GM23338 (cell line): ENCODE measurements around the gene CACNA2D3. TPM values are rescaled to one million over a fixed set of nuclear protein-coding genes. Genes with fewer than 3 reads are reported as not detected.

ENCODE experiments used
- ATAC-seq: fragments of 200-7000 bp; cut with Tn5 transposase; 3 replicates; pipeline ENCODE4 v1.9.1; 2020
- DNase-seq: peaks from one replicate; pipeline ENCODE4 v3.0.0-alpha.2; 2015; ENCODE audit warnings: low spot score
- H2AFZ ChIP-seq: fragments of 200-600 bp; sonication (generic); 2 replicates; pipeline ENCODE4 v1.8.0; 2016; ENCODE audit warnings: antibody characterized with exemption, mild to moderate bottlenecking, moderate library complexity
- H3F3A ChIP-seq: fragments of 200-600 bp; sonication (generic); replicated peaks from 2 replicates; pipeline ENCODE4 v1.8.0; 2017; ENCODE audit warnings: antibody characterized with exemption, mixed run types, low read depth
- H3K27ac ChIP-seq: fragments of 200-600 bp; sonication (generic); 2 replicates; pipeline ENCODE4 v1.6.1; 2016; ENCODE audit warnings: low read depth
- H3K27me3 ChIP-seq: fragments of 200-600 bp; sonication (generic); 2 replicates; pipeline ENCODE4 v1.8.0; 2016; ENCODE audit warnings: mild to moderate bottlenecking, mixed run types, moderate library complexity; ENCODE audit not compliant: insufficient read depth
- H3K36me3 ChIP-seq: fragments of 200-600 bp; sonication (generic); 2 replicates; pipeline ENCODE4 v1.8.0; 2016; ENCODE audit warnings: mild to moderate bottlenecking; ENCODE audit not compliant: insufficient read depth
- H3K4me1 ChIP-seq: fragments of 200-600 bp; sonication (generic); 2 replicates; pipeline ENCODE4 v1.8.0; 2016; ENCODE audit warnings: mild to moderate bottlenecking, moderate library complexity; ENCODE audit not compliant: insufficient read depth
- H3K4me2 ChIP-seq: fragments of 200-600 bp; sonication (generic); 2 replicates; pipeline ENCODE4 v1.7.1; 2017; ENCODE audit warnings: mixed run types
- H3K4me3 ChIP-seq: fragments of 200-600 bp; sonication (generic); 2 replicates; pipeline ENCODE4 v1.6.1; 2016; ENCODE audit warnings: mixed run types
- H3K79me2 ChIP-seq: fragments of 200-600 bp; sonication (generic); replicated peaks from 2 replicates; pipeline ENCODE4 v1.8.0; 2017; ENCODE audit warnings: mild to moderate bottlenecking; ENCODE audit not compliant: insufficient read depth
- H3K9me2 ChIP-seq: fragments of 200-600 bp; sonication (generic); 2 replicates; pipeline ENCODE4 v1.8.0; 2017; ENCODE audit not compliant: insufficient read depth
- H4K20me1 ChIP-seq: fragments of 200-600 bp; sonication (generic); replicated peaks from 2 replicates; pipeline ENCODE4 v1.8.0; 2017; ENCODE audit warnings: mild to moderate bottlenecking; ENCODE audit not compliant: insufficient read depth
- H3K27ac Mint-ChIP-seq: 2 replicates; pipeline ENCODE4 v1.8.0; 2020; ENCODE audit warnings: inconsistent platforms, mild to moderate bottlenecking, moderate library complexity, mixed read lengths
- H3K27me3 Mint-ChIP-seq: 3 replicates; pipeline ENCODE4 v1.8.0; 2022; ENCODE audit warnings: low read depth, mild to moderate bottlenecking, moderate library complexity, mixed read lengths, inconsistent platforms; ENCODE audit not compliant: insufficient read depth, poor library complexity
- H3K36me3 Mint-ChIP-seq: 3 replicates; pipeline ENCODE4 v1.8.0; 2021; ENCODE audit warnings: low read depth, mild to moderate bottlenecking, inconsistent platforms, moderate library complexity, mixed read lengths
- H3K4me1 Mint-ChIP-seq: 3 replicates; pipeline ENCODE4 v1.8.0; 2020; ENCODE audit warnings: mild to moderate bottlenecking, inconsistent platforms, mixed read lengths
- H3K4me3 Mint-ChIP-seq: 3 replicates; pipeline ENCODE4 v1.8.0; 2021; ENCODE audit warnings: moderate library complexity, mild to moderate bottlenecking, inconsistent platforms, mixed read lengths
- H3K9me3 Mint-ChIP-seq: 3 replicates; pipeline ENCODE4 v1.8.0; 2020; ENCODE audit warnings: moderate library complexity, mild to moderate bottlenecking, inconsistent platforms, mixed read lengths
- CREB1 ChIP-seq: fragments of 250-450 bp; sonication (Bioruptor Pico); IDR thresholded peaks from 2 replicates; pipeline ENCODE4 v1.5.0; 2020; ENCODE audit warnings: low read depth, mild to moderate bottlenecking, moderate library complexity
- EZH2 ChIP-seq: fragments of 200-600 bp; sonication (generic); IDR thresholded peaks from one replicate; pipeline ENCODE4 v1.8.0; 2017; ENCODE audit warnings: antibody characterized with exemption, mild to moderate bottlenecking, low read depth; ENCODE audit not compliant: unreplicated experiment
- EZH2phosphoT487 ChIP-seq: fragments of 200-600 bp; sonication (generic); IDR thresholded peaks from one replicate; pipeline ENCODE4 v1.8.1; 2018; ENCODE audit warnings: antibody characterized with exemption; ENCODE audit not compliant: unreplicated experiment
- JUNB ChIP-seq: IDR thresholded peaks from one replicate; pipeline ENCODE4 v1.6.1; 2016; ENCODE audit warnings: antibody characterized with exemption; ENCODE audit not compliant: unreplicated experiment
- NANOG ChIP-seq: IDR thresholded peaks from 2 replicates; pipeline ENCODE4 v1.6.1; 2016; ENCODE audit warnings: antibody characterized with exemption, borderline replicate concordance
- POLR2AphosphoS5 ChIP-seq: IDR thresholded peaks from 2 replicates; pipeline ENCODE4 v1.6.1; 2016; ENCODE audit warnings: antibody characterized with exemption, low read depth
- STAT1 ChIP-seq: IDR thresholded peaks from one replicate; pipeline ENCODE4 v1.6.1; 2016; ENCODE audit warnings: antibody characterized with exemption; ENCODE audit not compliant: unreplicated experiment
- ZNF114 ChIP-seq: fragments of 250-450 bp; sonication (Bioruptor Pico); IDR thresholded peaks from 2 replicates; pipeline ENCODE4 v1.5.0; 2020; ENCODE audit warnings: mild to moderate bottlenecking, moderate library complexity
- ZNF331 ChIP-seq: fragments of 250-450 bp; sonication (Bioruptor Pico); IDR thresholded peaks from 2 replicates; pipeline ENCODE4 v1.5.0; 2020; ENCODE audit warnings: low read depth, mild to moderate bottlenecking, moderate library complexity
- polyA plus RNA-seq: library from polyadenylated mRNA; unstranded; fragments of >200 nt; fragmentation: Nextera tagmentation; extraction: Ambion mirVana; gene quantifications from 2 replicates; pipeline ENCODE4 v1.2.1, GENCODE V29; 2016
- total RNA-seq: library from RNA; depleted of rRNA; stranded (reverse); fragments of >200 nt; shearing (Covaris generic); gene quantifications from 2 replicates; pipeline ENCODE4 v1.2.3, GENCODE V29; 2014
- TF ChIP-seq, protein P1 (sequence below), 2 experiments: fragments of 200-600 bp in 1 of 2; sonication (generic) in 1 of 2; conservative IDR thresholded peaks; 2 replicates each; pipeline versions ENCODE4 v1.5.1 to v1.6.1; 2016 to 2017; ENCODE audit warnings: antibody characterized with exemption in 2 of 2, low read depth in 2 of 2, mild to moderate bottlenecking in 2 of 2, moderate library complexity in 1 of 2
- TF ChIP-seq, protein P2 (sequence below): IDR thresholded peaks from 2 replicates; pipeline ENCODE4 v1.6.1; 2016; ENCODE audit warnings: antibody characterized with exemption
- TF ChIP-seq, protein P3 (sequence below): fragments of 250-450 bp; sonication (Bioruptor Pico); IDR thresholded peaks from 2 replicates; pipeline ENCODE4 v1.5.0; 2020; ENCODE audit warnings: mild to moderate bottlenecking, moderate library complexity
- TF ChIP-seq, protein P4 (sequence below): IDR thresholded peaks from one replicate; pipeline ENCODE4 v1.6.1; 2018; ENCODE audit warnings: antibody characterized with exemption; ENCODE audit not compliant: unreplicated experiment

The CACNA2D3 gene
- total and polyA plus RNA-seq, 2 experiments from 2014 or later, result 2.2 to 2.3 TPM

DNA sequence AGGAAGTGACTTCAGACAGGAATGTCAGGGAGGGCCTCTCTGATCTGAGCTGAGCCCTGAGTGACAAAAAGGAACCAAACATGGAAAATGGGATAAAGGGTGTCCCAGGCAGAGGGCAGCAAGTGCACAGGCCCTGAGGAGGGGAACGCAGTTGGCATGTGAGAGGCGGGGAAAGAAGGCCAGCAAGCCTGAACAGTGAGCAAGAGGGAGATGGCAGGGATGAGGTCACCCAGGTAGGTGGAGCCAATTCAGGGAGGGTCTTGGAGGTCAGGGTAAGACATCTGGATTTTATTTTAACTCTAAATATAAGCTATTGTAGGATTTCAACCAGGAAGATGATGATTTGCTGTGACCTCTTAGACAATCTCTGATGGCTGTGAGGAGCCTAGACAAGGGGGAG is 637.8 kb downstream of the CACNA2D3 start:
- Histone ChIP-seq H3F3A (no peaks in the 10 kb centered on the region), H3K27me3 (no peaks in the 10 kb centered on the region), H3K4me3 (no peak overlapping the region), H3K9me2 (peaks cover 27% of the 10 kb centered on the region; the same call in 1 of the 2 replicates), H3K4me2 (no peak overlapping the region), H3K4me1 (peaks cover 3% of the 10 kb centered on the region; the same call in 1 of the 2 replicates), H3K27ac (no peak overlapping the region), H3K36me3 (no peaks in the 10 kb centered on the region), H3K79me2 (no peaks in the 10 kb centered on the region), H4K20me1 (no peaks in the 10 kb centered on the region), H2AFZ (no peak overlapping the region)
- DNase-seq (no peak), ATAC-seq (no peak)
- H3K27ac Mint-ChIP-seq, result no peak overlapping the region
- peaks cover 8% of the 10 kb centered on the region for H3K4me1 Mint-ChIP-seq
- peaks cover 2% of the 10 kb centered on the region for H3K27me3 Mint-ChIP-seq
- TF ChIP-seq, protein P1, sequence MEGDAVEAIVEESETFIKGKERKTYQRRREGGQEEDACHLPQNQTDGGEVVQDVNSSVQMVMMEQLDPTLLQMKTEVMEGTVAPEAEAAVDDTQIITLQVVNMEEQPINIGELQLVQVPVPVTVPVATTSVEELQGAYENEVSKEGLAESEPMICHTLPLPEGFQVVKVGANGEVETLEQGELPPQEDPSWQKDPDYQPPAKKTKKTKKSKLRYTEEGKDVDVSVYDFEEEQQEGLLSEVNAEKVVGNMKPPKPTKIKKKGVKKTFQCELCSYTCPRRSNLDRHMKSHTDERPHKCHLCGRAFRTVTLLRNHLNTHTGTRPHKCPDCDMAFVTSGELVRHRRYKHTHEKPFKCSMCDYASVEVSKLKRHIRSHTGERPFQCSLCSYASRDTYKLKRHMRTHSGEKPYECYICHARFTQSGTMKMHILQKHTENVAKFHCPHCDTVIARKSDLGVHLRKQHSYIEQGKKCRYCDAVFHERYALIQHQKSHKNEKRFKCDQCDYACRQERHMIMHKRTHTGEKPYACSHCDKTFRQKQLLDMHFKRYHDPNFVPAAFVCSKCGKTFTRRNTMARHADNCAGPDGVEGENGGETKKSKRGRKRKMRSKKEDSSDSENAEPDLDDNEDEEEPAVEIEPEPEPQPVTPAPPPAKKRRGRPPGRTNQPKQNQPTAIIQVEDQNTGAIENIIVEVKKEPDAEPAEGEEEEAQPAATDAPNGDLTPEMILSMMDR (conservative IDR thresholded peaks at IDR 0.05; ENCODE audit: low read depth in 2 of 2), result no peak
- TF ChIP-seq, protein P2, sequence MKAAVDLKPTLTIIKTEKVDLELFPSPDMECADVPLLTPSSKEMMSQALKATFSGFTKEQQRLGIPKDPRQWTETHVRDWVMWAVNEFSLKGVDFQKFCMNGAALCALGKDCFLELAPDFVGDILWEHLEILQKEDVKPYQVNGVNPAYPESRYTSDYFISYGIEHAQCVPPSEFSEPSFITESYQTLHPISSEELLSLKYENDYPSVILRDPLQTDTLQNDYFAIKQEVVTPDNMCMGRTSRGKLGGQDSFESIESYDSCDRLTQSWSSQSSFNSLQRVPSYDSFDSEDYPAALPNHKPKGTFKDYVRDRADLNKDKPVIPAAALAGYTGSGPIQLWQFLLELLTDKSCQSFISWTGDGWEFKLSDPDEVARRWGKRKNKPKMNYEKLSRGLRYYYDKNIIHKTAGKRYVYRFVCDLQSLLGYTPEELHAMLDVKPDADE, result no peak
- TF ChIP-seq ZNF114 (CRISPR knock-in tag) (no peak), STAT1 (no peak), NANOG (no peak), EZH2phosphoT487 (no peak), CREB1 (CRISPR knock-in tag) (no peak), EZH2 (no peak), JUNB (no peak), ZNF331 (CRISPR knock-in tag) (no peak), POLR2AphosphoS5 (no peak)
- TF ChIP-seq, protein P3, sequence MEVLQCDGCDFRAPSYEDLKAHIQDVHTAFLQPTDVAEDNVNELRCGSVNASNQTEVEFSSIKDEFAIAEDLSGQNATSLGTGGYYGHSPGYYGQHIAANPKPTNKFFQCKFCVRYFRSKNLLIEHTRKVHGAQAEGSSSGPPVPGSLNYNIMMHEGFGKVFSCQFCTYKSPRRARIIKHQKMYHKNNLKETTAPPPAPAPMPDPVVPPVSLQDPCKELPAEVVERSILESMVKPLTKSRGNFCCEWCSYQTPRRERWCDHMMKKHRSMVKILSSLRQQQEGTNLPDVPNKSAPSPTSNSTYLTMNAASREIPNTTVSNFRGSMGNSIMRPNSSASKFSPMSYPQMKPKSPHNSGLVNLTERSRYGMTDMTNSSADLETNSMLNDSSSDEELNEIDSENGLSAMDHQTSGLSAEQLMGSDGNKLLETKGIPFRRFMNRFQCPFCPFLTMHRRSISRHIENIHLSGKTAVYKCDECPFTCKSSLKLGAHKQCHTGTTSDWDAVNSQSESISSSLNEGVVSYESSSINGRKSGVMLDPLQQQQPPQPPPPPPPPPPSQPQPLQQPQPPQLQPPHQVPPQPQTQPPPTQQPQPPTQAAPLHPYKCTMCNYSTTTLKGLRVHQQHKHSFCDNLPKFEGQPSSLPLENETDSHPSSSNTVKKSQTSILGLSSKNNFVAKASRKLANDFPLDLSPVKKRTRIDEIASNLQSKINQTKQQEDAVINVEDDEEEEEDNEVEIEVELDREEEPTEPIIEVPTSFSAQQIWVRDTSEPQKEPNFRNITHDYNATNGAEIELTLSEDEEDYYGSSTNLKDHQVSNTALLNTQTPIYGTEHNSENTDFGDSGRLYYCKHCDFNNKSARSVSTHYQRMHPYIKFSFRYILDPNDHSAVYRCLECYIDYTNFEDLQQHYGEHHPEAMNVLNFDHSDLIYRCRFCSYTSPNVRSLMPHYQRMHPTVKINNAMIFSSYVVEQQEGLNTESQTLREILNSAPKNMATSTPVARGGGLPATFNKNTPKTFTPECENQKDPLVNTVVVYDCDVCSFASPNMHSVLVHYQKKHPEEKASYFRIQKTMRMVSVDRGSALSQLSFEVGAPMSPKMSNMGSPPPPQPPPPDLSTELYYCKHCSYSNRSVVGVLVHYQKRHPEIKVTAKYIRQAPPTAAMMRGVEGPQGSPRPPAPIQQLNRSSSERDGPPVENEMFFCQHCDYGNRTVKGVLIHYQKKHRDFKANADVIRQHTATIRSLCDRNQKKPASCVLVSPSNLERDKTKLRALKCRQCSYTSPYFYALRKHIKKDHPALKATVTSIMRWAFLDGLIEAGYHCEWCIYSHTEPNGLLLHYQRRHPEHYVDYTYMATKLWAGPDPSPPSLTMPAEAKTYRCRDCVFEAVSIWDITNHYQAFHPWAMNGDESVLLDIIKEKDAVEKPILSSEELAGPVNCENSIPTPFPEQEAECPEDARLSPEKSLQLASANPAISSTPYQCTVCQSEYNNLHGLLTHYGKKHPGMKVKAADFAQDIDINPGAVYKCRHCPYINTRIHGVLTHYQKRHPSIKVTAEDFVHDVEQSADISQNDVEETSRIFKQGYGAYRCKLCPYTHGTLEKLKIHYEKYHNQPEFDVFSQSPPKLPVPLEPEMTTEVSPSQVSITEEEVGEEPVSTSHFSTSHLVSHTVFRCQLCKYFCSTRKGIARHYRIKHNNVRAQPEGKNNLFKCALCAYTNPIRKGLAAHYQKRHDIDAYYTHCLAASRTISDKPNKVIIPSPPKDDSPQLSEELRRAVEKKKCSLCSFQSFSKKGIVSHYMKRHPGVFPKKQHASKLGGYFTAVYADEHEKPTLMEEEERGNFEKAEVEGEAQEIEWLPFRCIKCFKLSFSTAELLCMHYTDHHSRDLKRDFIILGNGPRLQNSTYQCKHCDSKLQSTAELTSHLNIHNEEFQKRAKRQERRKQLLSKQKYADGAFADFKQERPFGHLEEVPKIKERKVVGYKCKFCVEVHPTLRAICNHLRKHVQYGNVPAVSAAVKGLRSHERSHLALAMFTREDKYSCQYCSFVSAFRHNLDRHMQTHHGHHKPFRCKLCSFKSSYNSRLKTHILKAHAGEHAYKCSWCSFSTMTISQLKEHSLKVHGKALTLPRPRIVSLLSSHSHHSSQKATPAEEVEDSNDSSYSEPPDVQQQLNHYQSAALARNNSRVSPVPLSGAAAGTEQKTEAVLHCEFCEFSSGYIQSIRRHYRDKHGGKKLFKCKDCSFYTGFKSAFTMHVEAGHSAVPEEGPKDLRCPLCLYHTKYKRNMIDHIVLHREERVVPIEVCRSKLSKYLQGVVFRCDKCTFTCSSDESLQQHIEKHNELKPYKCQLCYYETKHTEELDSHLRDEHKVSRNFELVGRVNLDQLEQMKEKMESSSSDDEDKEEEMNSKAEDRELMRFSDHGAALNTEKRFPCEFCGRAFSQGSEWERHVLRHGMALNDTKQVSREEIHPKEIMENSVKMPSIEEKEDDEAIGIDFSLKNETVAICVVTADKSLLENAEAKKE (CRISPR knock-in tag), result no peak
- TF ChIP-seq, protein P4, sequence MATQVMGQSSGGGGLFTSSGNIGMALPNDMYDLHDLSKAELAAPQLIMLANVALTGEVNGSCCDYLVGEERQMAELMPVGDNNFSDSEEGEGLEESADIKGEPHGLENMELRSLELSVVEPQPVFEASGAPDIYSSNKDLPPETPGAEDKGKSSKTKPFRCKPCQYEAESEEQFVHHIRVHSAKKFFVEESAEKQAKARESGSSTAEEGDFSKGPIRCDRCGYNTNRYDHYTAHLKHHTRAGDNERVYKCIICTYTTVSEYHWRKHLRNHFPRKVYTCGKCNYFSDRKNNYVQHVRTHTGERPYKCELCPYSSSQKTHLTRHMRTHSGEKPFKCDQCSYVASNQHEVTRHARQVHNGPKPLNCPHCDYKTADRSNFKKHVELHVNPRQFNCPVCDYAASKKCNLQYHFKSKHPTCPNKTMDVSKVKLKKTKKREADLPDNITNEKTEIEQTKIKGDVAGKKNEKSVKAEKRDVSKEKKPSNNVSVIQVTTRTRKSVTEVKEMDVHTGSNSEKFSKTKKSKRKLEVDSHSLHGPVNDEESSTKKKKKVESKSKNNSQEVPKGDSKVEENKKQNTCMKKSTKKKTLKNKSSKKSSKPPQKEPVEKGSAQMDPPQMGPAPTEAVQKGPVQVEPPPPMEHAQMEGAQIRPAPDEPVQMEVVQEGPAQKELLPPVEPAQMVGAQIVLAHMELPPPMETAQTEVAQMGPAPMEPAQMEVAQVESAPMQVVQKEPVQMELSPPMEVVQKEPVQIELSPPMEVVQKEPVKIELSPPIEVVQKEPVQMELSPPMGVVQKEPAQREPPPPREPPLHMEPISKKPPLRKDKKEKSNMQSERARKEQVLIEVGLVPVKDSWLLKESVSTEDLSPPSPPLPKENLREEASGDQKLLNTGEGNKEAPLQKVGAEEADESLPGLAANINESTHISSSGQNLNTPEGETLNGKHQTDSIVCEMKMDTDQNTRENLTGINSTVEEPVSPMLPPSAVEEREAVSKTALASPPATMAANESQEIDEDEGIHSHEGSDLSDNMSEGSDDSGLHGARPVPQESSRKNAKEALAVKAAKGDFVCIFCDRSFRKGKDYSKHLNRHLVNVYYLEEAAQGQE, result no peak
- no peaks in the 10 kb centered on the region for H3K36me3 Mint-ChIP-seq
- H3K9me3 Mint-ChIP-seq, result no peaks in the 10 kb centered on the region
- H3K4me3 Mint-ChIP-seq, result no peak overlapping the region
